Neuronal stem cell (in vitro differentiated cells): ENCODE data around the gene AIPL1.

Experiments
- DNase-seq: peaks from one replicate; pipeline ENCODE4 v3.0.0-alpha.2; 2013; ENCODE audit warnings: low spot score
- H2AFZ ChIP-seq: one replicate; pipeline ENCODE4 v1.6.1; 2013; ENCODE audit warnings: mild to moderate bottlenecking, low read length, inconsistent platforms
- H2AK5ac ChIP-seq: 2 replicates; pipeline ENCODE4 v1.6.1; 2013; ENCODE audit warnings: low read depth, mild to moderate bottlenecking, inconsistent platforms, low read length, moderate library complexity, mixed read lengths
- H2BK120ac ChIP-seq: 2 replicates; pipeline ENCODE4 v1.6.1; 2013; ENCODE audit warnings: low read depth, mild to moderate bottlenecking, inconsistent platforms, low read length, moderate library complexity, mixed read lengths
- H2BK12ac ChIP-seq: one replicate; pipeline ENCODE4 v1.6.1; 2013; ENCODE audit warnings: low read length, inconsistent platforms
- H2BK15ac ChIP-seq: 2 replicates; pipeline ENCODE4 v1.6.1; 2013; ENCODE audit warnings: mild to moderate bottlenecking, low read length, inconsistent platforms, mixed read lengths
- H2BK5ac ChIP-seq: one replicate; pipeline ENCODE4 v1.6.1; 2013; ENCODE audit warnings: inconsistent platforms, mild to moderate bottlenecking, low read length, moderate library complexity
- H3K14ac ChIP-seq: one replicate; pipeline ENCODE4 v1.6.1; 2013; ENCODE audit warnings: low read length, inconsistent platforms
- H3K18ac ChIP-seq: 2 replicates; pipeline ENCODE4 v1.6.1; 2013; ENCODE audit warnings: low read length, inconsistent platforms
- H3K23ac ChIP-seq: 2 replicates; pipeline ENCODE4 v1.6.1; 2013; ENCODE audit warnings: low read depth, mild to moderate bottlenecking, mixed read lengths, low read length, inconsistent platforms; ENCODE audit not compliant: poor library complexity
- H3K27ac ChIP-seq: replicated peaks from 3 replicates; pipeline ENCODE4 v1.5.1; 2013; ENCODE audit warnings: low read length, inconsistent platforms
- H3K27me3 ChIP-seq, 3 experiments: 2 replicates each; pipeline ENCODE4 v1.6.1; 2013; ENCODE audit warnings: low read length in 3 of 3, mild to moderate bottlenecking in 2 of 3, inconsistent platforms in 1 of 3, low read depth in 1 of 3, mixed read lengths in 1 of 3, moderate library complexity in 1 of 3; ENCODE audit not compliant: control insufficient read depth in 3 of 3, insufficient read depth in 3 of 3
- H3K36me3 ChIP-seq, 2 donors: replicated peaks in 1 of 2; 2 replicates each; pipeline ENCODE4 v1.6.1; 2013; ENCODE audit warnings: low read length in 2 of 2; ENCODE audit not compliant: control insufficient read depth in 2 of 2, insufficient read depth in 2 of 2
- H3K4ac ChIP-seq: 2 replicates; pipeline ENCODE4 v1.6.1; 2013; ENCODE audit warnings: inconsistent platforms, mild to moderate bottlenecking, low read length, moderate library complexity
- H3K4me1 ChIP-seq, 2 donors: 1 replicate in 1 of 2; 2 replicates in 1 of 2; pipeline ENCODE4 v1.6.1; 2013; ENCODE audit warnings: low read length in 2 of 2, low read depth in 1 of 2; ENCODE audit not compliant: control insufficient read depth in 2 of 2, insufficient read depth in 1 of 2
- H3K4me2 ChIP-seq: one replicate; pipeline ENCODE4 v1.6.1; 2013; ENCODE audit warnings: mild to moderate bottlenecking, low read length, inconsistent platforms; ENCODE audit not compliant: insufficient read depth, poor library complexity, severe bottlenecking
- H3K4me3 ChIP-seq, 2 donors: 2 replicates each; pipeline ENCODE4 v1.5.1; 2013; ENCODE audit warnings: low read length in 2 of 2, mild to moderate bottlenecking in 2 of 2, inconsistent platforms in 1 of 2, moderate library complexity in 1 of 2
- H3K79me1 ChIP-seq: one replicate; pipeline ENCODE4 v1.6.1; 2013; ENCODE audit warnings: low read depth, mild to moderate bottlenecking, inconsistent platforms, low read length, moderate library complexity
- H3K9ac ChIP-seq: one replicate; pipeline ENCODE4 v1.6.1; 2013; ENCODE audit warnings: mild to moderate bottlenecking, low read depth, low read length, inconsistent platforms; ENCODE audit not compliant: poor library complexity
- H3K9me3 ChIP-seq, 2 donors: replicated peaks in 1 of 2; 2 replicates each; pipeline versions ENCODE3 to v1.6.1; 2013; ENCODE audit warnings: low read length in 2 of 2, mild to moderate bottlenecking in 2 of 2, inconsistent platforms in 1 of 2, low read depth in 1 of 2, mixed read lengths in 1 of 2, moderate library complexity in 1 of 2; ENCODE audit not compliant: control insufficient read depth in 2 of 2, insufficient read depth in 1 of 2
- H4K8ac ChIP-seq: one replicate; pipeline ENCODE4 v1.6.1; 2013; ENCODE audit warnings: low read depth, mild to moderate bottlenecking, inconsistent platforms, low read length, moderate library complexity
- H4K91ac ChIP-seq: one replicate; pipeline ENCODE4 v1.6.1; 2013; ENCODE audit warnings: low read length, low read depth, mild to moderate bottlenecking, inconsistent platforms; ENCODE audit not compliant: poor library complexity
- WGBS, 2 donors: extraction: QIAGEN DNeasy Blood & Tissue Kit; methylation state at CpG; one replicate each; pipeline ENCODE4 v1.1.7; 2013; ENCODE audit warnings: missing lambda C conversion rate in 2 of 2, mixed read lengths in 1 of 2; ENCODE audit not compliant: insufficient read length in 2 of 2, insufficient replicate concordance in 1 of 2; ENCODE audit errors: extremely low coverage in 2 of 2; 5-methylcytosine and 5-hydroxymethylcytosine counted together

AIPL1 gene

GRCh38 chr17:6452471-6453266 lies 17.7 kb upstream of the AIPL1 start:
- no peak for DNase-seq
- Histone ChIP-seq H3K9ac (no peak overlapping the region), H3K36me3 (peaks cover 27 to 48% of the 10 kb centered on the region in 2 donors), H3K27ac (no peak overlapping the region), H2BK120ac (no peak overlapping the region), H4K91ac (no peak overlapping the region), H3K4me3 (no peak overlapping the region), H3K4me1 (peaks cover 21 to 40% of the 10 kb centered on the region in 2 donors), H2AFZ (no peak overlapping the region), H3K9me3 (no peaks in the 10 kb centered on the region), H2BK15ac (no peak overlapping the region), H3K4ac (no peak overlapping the region), H3K27me3 (no peaks in the 10 kb centered on the region), H3K23ac (no peak overlapping the region), H3K18ac (no peak overlapping the region), H3K14ac (no peak overlapping the region), H2BK5ac (no peak overlapping the region), H3K79me1 (no peaks in the 10 kb centered on the region), H2BK12ac (no peak overlapping the region), H3K4me2 (no peak overlapping the region), H4K8ac (no peak overlapping the region), H2AK5ac (no peak overlapping the region)
- WGBS, 2 donors: no CpG with 5 or more reads among the region's 10 CpGs

- DNase-seq: no peak
- H3K27ac ChIP-seq: no peak overlapping the region
- H3K4me1 ChIP-seq: peaks cover 21 to 33% of the 10 kb centered on the region in 2 donors
- no peak overlapping the region for H3K9ac ChIP-seq
- H3K36me3 ChIP-seq: peaks cover 35 to 62% of the 10 kb centered on the region in 2 donors
- H2BK5ac ChIP-seq: no peak overlapping the region
- no peaks in the 10 kb centered on the region for H3K79me1 ChIP-seq
- H2AFZ ChIP-seq: no peak overlapping the region
- H4K8ac ChIP-seq: no peak overlapping the region
- H3K23ac ChIP-seq: no peak overlapping the region
- H2BK15ac ChIP-seq: no peak overlapping the region
- no peak overlapping the region for H3K4me2 ChIP-seq
- H4K91ac ChIP-seq: no peak overlapping the region
- H3K14ac ChIP-seq: no peak overlapping the region
- no peak overlapping the region for H2BK120ac ChIP-seq
- no CpG with 5 or more reads among the region's 12 CpGs for WGBS, 2 donors
- no peak overlapping the region for H3K4me3 ChIP-seq
- H2BK12ac ChIP-seq: no peak overlapping the region
- no peak overlapping the region for H2AK5ac ChIP-seq
- H3K27me3 ChIP-seq: no peaks in the 10 kb centered on the region
- H3K4ac ChIP-seq: no peak overlapping the region
- no peak overlapping the region for H3K18ac ChIP-seq
- H3K9me3 ChIP-seq: no peaks in the 10 kb centered on the region
Measured at GRCh38 chr17:6450926-6451832, 16.3 kb upstream of the AIPL1 start.

GRCh38 chr17:6449307-6449706 lies 14.4 kb upstream of the AIPL1 start:
- H2BK5ac ChIP-seq: no peak overlapping the region
- H2BK120ac ChIP-seq: no peak overlapping the region
- H2BK12ac ChIP-seq: no peak overlapping the region
- H3K9ac ChIP-seq: no peak overlapping the region
- no peak overlapping the region for H3K4me3 ChIP-seq
- no peak overlapping the region for H3K18ac ChIP-seq
- H3K9me3 ChIP-seq: no peaks in the 10 kb centered on the region
- no peak overlapping the region for H2BK15ac ChIP-seq
- H2AK5ac ChIP-seq: no peak overlapping the region
- no peak overlapping the region for H4K91ac ChIP-seq
- no CpG with 5 or more reads among the region's 6 CpGs for WGBS, 2 donors
- no peak overlapping the region for H3K4ac ChIP-seq
- H2AFZ ChIP-seq: no peak overlapping the region
- no peak for DNase-seq
- H3K14ac ChIP-seq: no peak overlapping the region
- no peak overlapping the region for H3K23ac ChIP-seq
- peaks cover 42 to 75% of the 10 kb centered on the region in 2 donors for H3K36me3 ChIP-seq
- H3K4me1 ChIP-seq: peaks cover 26 to 40% of the 10 kb centered on the region in 2 donors
- H3K27me3 ChIP-seq: no peaks in the 10 kb centered on the region
- peaks cover 4% of the 10 kb centered on the region for H3K79me1 ChIP-seq
- no peak overlapping the region for H4K8ac ChIP-seq
- H3K4me2 ChIP-seq: no peak overlapping the region
- H3K27ac ChIP-seq: no peak overlapping the region

GRCh38 chr17:6448473-6448872 lies 13.6 kb upstream of the AIPL1 start:
- no peak overlapping the region for H3K14ac ChIP-seq
- H3K9ac ChIP-seq: no peak overlapping the region
- WGBS, 2 donors: no CpG with 5 or more reads among the region's 6 CpGs
- no peak overlapping the region for H2BK12ac ChIP-seq
- H2AK5ac ChIP-seq: no peak overlapping the region
- H2BK15ac ChIP-seq: no peak overlapping the region
- H3K27me3 ChIP-seq: no peaks in the 10 kb centered on the region
- no peak overlapping the region for H3K27ac ChIP-seq
- no peak overlapping the region for H3K4me3 ChIP-seq
- H3K4me2 ChIP-seq: no peak overlapping the region
- H3K4ac ChIP-seq: no peak overlapping the region
- H2AFZ ChIP-seq: no peak overlapping the region
- peaks cover 23 to 40% of the 10 kb centered on the region in 2 donors for H3K4me1 ChIP-seq
- peaks cover 42 to 75% of the 10 kb centered on the region in 2 donors for H3K36me3 ChIP-seq
- H2BK120ac ChIP-seq: no peak overlapping the region
- peaks cover 4% of the 10 kb centered on the region for H3K79me1 ChIP-seq
- no peak for DNase-seq
- H4K91ac ChIP-seq: no peak overlapping the region
- no peak overlapping the region for H4K8ac ChIP-seq
- no peak overlapping the region for H3K18ac ChIP-seq
- no peaks in the 10 kb centered on the region for H3K9me3 ChIP-seq
- no peak overlapping the region for H3K23ac ChIP-seq
- no peak overlapping the region for H2BK5ac ChIP-seq
